Loucy (cell line): ENCODE data around the gene PSMC3IP.
A peak's percentile ranks its signal among the peaks of the same experiment; 100 is the strongest.

Source experiments
- H2AFZ ChIP-seq: fragments of 200-600 bp; sonication (generic); 2 replicates; pipeline ENCODE4 v1.6.0; 2016; ENCODE audit warnings: antibody characterized with exemption, mild to moderate bottlenecking, low read length, moderate library complexity
- H3F3A ChIP-seq: fragments of 200-600 bp; 2 replicates; pipeline ENCODE4 v1.6.0; 2016; ENCODE audit warnings: antibody characterized with exemption, low read depth, mild to moderate bottlenecking
- H3K27me3 ChIP-seq: fragments of 200-600 bp; sonication (generic); 2 replicates; pipeline ENCODE4 v1.6.1; 2014; ENCODE audit warnings: low read length, mild to moderate bottlenecking; ENCODE audit not compliant: insufficient read depth, poor library complexity, severe bottlenecking
- H3K36me3 ChIP-seq: fragments of 200-600 bp; sonication (generic); 2 replicates; pipeline ENCODE4 v1.6.1; 2016; ENCODE audit warnings: low read length; ENCODE audit not compliant: insufficient read depth
- H3K4me1 ChIP-seq: fragments of 200-600 bp; sonication (generic); 2 replicates; pipeline ENCODE4 v1.5.1; 2014; ENCODE audit warnings: low read length, mild to moderate bottlenecking; ENCODE audit not compliant: insufficient read depth, poor library complexity, severe bottlenecking
- H3K4me2 ChIP-seq: fragments of 200-600 bp; sonication (generic); 2 replicates; pipeline ENCODE4 v1.6.0; 2014; ENCODE audit warnings: antibody characterized with exemption, low read length, low read depth, mild to moderate bottlenecking; ENCODE audit not compliant: poor library complexity, severe bottlenecking
- H3K4me3 ChIP-seq: fragments of 200-600 bp; sonication (generic); 2 replicates; pipeline ENCODE4 v1.5.1; 2014; ENCODE audit warnings: low read length, mild to moderate bottlenecking, mixed read lengths; ENCODE audit not compliant: poor library complexity, severe bottlenecking
- H3K79me2 ChIP-seq: fragments of 200-600 bp; sonication (generic); 2 replicates; pipeline ENCODE4 v1.6.1; 2014; ENCODE audit warnings: low read length; ENCODE audit not compliant: insufficient read depth
- H3K9ac ChIP-seq: fragments of 200-600 bp; sonication (generic); 2 replicates; pipeline ENCODE4 v1.6.0; 2014; ENCODE audit warnings: mild to moderate bottlenecking, low read depth, low read length, moderate library complexity; ENCODE audit not compliant: poor library complexity, severe bottlenecking
- H3K9me2 ChIP-seq: fragments of 200-600 bp; sonication (generic); replicated peaks from 2 replicates; pipeline ENCODE4 v1.6.1; 2016; ENCODE audit warnings: low read depth, low read length, mixed read lengths
- H3K9me3 ChIP-seq: fragments of 200-600 bp; sonication (generic); 2 replicates; pipeline ENCODE4 v1.6.1; 2014; ENCODE audit warnings: mild to moderate bottlenecking, antibody characterized with exemption, low read length, low read depth; ENCODE audit not compliant: insufficient read depth
- H4K20me1 ChIP-seq: fragments of 200-600 bp; sonication (generic); 2 replicates; pipeline ENCODE4 v1.6.0; 2014; ENCODE audit warnings: antibody characterized with exemption, low read length, mild to moderate bottlenecking; ENCODE audit not compliant: insufficient read depth, poor library complexity, severe bottlenecking
- EZH2phosphoT487 ChIP-seq: fragments of 200-600 bp; IDR thresholded peaks from 2 replicates; pipeline ENCODE4 v1.6.1; 2018; ENCODE audit warnings: antibody characterized with exemption, mild to moderate bottlenecking, moderate library complexity, borderline replicate concordance
- TF ChIP-seq, protein P1 (sequence below): fragments of 200-600 bp; sonication (generic); conservative IDR thresholded peaks from 2 replicates; pipeline ENCODE4 v1.5.1; 2014; ENCODE audit warnings: mild to moderate bottlenecking, antibody characterized with exemption, low read length

PSMC3IP gene

DNA sequence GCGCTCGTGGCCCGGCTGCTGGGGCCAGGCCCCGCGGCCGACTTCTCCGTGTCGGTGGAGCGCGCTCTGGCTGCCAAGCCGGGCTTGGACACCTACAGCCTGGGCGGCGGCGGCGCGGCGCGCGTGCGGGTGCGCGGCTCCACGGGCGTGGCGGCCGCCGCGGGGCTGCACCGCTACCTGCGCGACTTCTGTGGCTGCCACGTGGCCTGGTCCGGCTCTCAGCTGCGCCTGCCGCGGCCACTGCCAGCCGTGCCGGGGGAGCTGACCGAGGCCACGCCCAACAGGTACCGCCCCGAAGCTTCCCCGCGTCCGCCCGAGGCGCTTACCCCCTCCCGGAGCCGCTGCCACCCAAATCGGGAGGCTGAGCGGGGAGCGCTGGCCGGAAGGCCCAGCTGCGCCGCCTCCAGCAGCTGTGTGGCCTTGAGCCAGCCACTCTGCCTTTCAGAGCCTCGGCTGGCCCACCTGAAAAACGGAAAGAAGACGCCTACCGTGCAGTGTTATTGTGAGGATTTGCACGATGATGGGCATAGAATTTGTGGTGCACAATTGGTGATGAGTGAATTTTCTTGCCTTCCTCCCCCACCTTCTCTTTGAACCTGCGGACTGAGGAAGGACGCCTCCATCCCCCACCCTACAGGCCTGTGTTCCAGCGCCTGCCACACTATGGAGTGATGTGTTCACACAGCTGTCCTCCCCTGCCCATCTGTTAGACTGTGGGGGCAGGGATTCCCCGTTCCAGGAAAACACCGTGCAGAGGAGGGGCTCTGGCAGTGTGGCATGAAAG lies 41.0 kb downstream of the PSMC3IP start:
- Histone ChIP-seq H3K9me2 (no peaks in the 10 kb centered on the region), H3K79me2 (peaks cover 41% of the 10 kb centered on the region), H3K9ac (peak overlapping the region; percentile 91), H3F3A (peaks cover 2% of the 10 kb centered on the region; the same call in 1 of the 2 replicates), H3K27me3 (no peaks in the 10 kb centered on the region), H3K4me1 (peaks cover 40% of the 10 kb centered on the region), H3K4me2 (peak overlapping the region; percentile 96), H3K36me3 (no peaks in the 10 kb centered on the region), H2AFZ (peak overlapping the region; percentile 32; the same call in 1 of the 2 replicates), H4K20me1 (peaks cover 8% of the 10 kb centered on the region), H3K4me3 (peak overlapping the region; percentile 84), H3K9me3 (no peaks in the 10 kb centered on the region)
- TF ChIP-seq EZH2phosphoT487: no peak
- TF ChIP-seq, protein P1, sequence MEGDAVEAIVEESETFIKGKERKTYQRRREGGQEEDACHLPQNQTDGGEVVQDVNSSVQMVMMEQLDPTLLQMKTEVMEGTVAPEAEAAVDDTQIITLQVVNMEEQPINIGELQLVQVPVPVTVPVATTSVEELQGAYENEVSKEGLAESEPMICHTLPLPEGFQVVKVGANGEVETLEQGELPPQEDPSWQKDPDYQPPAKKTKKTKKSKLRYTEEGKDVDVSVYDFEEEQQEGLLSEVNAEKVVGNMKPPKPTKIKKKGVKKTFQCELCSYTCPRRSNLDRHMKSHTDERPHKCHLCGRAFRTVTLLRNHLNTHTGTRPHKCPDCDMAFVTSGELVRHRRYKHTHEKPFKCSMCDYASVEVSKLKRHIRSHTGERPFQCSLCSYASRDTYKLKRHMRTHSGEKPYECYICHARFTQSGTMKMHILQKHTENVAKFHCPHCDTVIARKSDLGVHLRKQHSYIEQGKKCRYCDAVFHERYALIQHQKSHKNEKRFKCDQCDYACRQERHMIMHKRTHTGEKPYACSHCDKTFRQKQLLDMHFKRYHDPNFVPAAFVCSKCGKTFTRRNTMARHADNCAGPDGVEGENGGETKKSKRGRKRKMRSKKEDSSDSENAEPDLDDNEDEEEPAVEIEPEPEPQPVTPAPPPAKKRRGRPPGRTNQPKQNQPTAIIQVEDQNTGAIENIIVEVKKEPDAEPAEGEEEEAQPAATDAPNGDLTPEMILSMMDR: no peak

DNA sequence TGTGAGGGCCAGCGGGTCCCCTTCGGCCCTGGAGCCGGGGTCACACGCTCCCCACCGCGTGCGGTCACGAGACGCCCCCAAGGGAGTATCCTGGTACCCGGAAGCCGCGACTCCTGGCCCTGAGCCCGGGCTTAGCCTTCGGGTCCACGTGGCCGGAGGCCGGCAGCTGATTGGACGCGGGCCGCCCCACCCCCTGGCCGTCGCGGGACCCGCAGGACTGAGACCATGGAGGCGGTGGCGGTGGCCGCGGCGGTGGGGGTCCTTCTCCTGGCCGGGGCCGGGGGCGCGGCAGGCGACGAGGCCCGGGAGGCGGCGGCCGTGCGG lies 41.5 kb downstream of the PSMC3IP start, which contains the start of gene NAGLU:
Gene NAGLU (plus strand): TSS at position 194 of the 324 bp plus-strand sequence. CDS start 32 bp downstream, at position 226.
- peak within 1 kb of the TSS; percentile 96 for H3K4me2 ChIP-seq
- no peaks in the 10 kb centered on the region for H3K9me3 ChIP-seq
- peak within 1 kb of the TSS; percentile 44 for H2AFZ ChIP-seq
- H3K79me2 ChIP-seq: peaks cover 41% of the 10 kb centered on the region
- no peaks in the 10 kb centered on the region for H3K9me2 ChIP-seq
- H3K36me3 ChIP-seq: no peaks in the 10 kb centered on the region
- TF ChIP-seq, protein P1: no peak
- TF ChIP-seq EZH2phosphoT487: no peak
- peak within 1 kb of the TSS; percentile 84 for H3K4me3 ChIP-seq
- H4K20me1 ChIP-seq: peaks cover 8% of the 10 kb centered on the region
- peaks cover 6% of the 10 kb centered on the region; the same call in 1 of the 2 replicates for H3F3A ChIP-seq
- peaks cover 40% of the 10 kb centered on the region for H3K4me1 ChIP-seq
- H3K27me3 ChIP-seq: no peaks in the 10 kb centered on the region
- peak within 1 kb of the TSS; percentile 91 for H3K9ac ChIP-seq

DNA sequence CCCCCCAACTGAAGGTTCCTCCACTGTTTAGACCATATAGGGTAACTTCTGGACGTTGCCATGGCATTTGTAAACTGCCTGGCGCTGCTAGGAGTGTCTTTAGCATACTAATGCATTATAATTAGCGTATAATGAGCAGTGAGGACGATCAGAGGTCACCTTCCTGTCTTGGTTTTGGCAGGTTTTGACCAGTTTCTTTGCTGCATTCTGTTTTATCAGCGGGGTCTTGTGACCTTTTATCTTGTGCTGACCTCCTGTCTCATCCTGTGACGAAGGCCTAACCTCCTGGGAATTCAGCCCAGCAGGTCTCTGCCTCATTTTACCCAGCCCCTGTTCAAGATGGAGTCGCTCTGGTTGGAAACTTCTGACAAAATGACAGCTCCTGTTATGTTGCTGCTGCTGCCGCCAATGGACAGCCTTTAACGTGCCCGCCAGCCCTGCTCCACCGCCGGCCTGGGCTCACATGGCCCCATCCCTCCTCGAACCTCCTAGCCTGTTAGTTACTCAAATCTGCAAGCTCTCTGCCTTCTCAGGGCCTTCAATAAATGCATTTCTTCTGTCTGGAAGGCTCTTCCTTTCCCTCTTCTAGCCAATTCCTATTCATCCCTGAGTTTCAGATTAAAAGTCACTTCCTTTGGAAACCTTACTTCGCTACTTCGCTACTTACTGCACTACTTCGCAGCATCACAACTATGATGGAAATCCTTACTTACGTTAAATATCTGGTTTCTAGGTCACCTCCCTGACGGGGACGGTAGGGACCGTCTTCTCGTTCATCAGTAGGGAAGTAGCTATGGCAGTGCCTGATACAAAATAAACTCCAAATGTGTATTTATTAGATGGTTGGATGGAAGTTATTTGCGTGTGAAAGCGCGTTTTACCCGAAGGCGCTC lies 42.1 kb downstream of the PSMC3IP start:
- Histone ChIP-seq H3K27me3 (no peaks in the 10 kb centered on the region), H3F3A (peaks cover 12% of the 10 kb centered on the region), H3K9me2 (no peaks in the 10 kb centered on the region), H4K20me1 (peaks cover 8% of the 10 kb centered on the region), H3K79me2 (peaks cover 41% of the 10 kb centered on the region), H3K9ac (peak overlapping the region; percentile 75), H2AFZ (peak overlapping the region; percentile 44; the same call in 1 of the 2 replicates), H3K4me2 (peak overlapping the region; percentile 88), H3K4me1 (peaks cover 41% of the 10 kb centered on the region), H3K4me3 (peak overlapping the region; percentile 84), H3K36me3 (no peaks in the 10 kb centered on the region), H3K9me3 (no peaks in the 10 kb centered on the region)
- TF ChIP-seq EZH2phosphoT487: no peak
- TF ChIP-seq, protein P1: no peak
